GM06990 (cell line): Measurements from ENCODE around the gene TMEM91.

Experiments used
- DNase-seq: peaks from one replicate; pipeline ENCODE4 v3.0.0-alpha.2; 2011; ENCODE audit not compliant: insufficient read length; ENCODE audit errors: extremely low read depth
- H3K27me3 ChIP-seq: replicated peaks from 2 replicates; pipeline ENCODE4 v1.6.0; 2011; ENCODE audit warnings: low read length; ENCODE audit not compliant: control insufficient read depth, insufficient read depth
- H3K36me3 ChIP-seq: 2 replicates; pipeline ENCODE4 v1.5.1; 2011; ENCODE audit warnings: low read length; ENCODE audit not compliant: control insufficient read depth, insufficient read depth
- H3K4me3 ChIP-seq: replicated peaks from 2 replicates; pipeline ENCODE4 v1.5.1; 2011; ENCODE audit warnings: low read depth, mild to moderate bottlenecking, control low read depth, low read length
- TF ChIP-seq, protein P1 (sequence below): IDR thresholded peaks from 2 replicates; pipeline ENCODE4 v1.5.1; 2011; ENCODE audit warnings: low read length, control low read depth, mild to moderate bottlenecking, inconsistent platforms; ENCODE audit not compliant: insufficient read depth, poor library complexity, severe bottlenecking

Gene TMEM91

DNA sequence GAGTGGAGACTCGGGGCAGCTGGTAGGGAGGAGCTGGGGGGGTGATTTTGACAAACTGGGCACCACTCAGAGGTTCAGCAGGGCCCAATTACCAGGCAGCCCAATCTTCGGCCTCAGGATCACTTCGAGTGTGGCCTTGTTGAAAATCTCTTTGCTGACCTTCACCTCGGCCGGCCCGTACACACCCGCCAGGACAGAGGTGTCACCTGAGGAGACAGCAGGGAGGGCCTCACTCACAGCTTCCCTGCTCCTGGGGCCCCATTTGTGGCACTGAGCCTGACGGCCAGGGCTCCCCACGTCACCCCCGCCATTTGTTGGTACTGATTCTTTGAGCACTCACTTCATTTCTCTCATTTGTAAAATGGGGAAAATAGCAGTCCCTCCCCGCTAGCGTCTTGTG is 16.4 kb downstream of the TMEM91 start:
- TF ChIP-seq, protein P1, sequence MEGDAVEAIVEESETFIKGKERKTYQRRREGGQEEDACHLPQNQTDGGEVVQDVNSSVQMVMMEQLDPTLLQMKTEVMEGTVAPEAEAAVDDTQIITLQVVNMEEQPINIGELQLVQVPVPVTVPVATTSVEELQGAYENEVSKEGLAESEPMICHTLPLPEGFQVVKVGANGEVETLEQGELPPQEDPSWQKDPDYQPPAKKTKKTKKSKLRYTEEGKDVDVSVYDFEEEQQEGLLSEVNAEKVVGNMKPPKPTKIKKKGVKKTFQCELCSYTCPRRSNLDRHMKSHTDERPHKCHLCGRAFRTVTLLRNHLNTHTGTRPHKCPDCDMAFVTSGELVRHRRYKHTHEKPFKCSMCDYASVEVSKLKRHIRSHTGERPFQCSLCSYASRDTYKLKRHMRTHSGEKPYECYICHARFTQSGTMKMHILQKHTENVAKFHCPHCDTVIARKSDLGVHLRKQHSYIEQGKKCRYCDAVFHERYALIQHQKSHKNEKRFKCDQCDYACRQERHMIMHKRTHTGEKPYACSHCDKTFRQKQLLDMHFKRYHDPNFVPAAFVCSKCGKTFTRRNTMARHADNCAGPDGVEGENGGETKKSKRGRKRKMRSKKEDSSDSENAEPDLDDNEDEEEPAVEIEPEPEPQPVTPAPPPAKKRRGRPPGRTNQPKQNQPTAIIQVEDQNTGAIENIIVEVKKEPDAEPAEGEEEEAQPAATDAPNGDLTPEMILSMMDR: no peak
- no peak for DNase-seq
- Histone ChIP-seq H3K27me3 (no peaks in the 10 kb centered on the region), H3K4me3 (no peak overlapping the region), H3K36me3 (peaks cover 23% of the 10 kb centered on the region)

GRCh38 chr19:41395355-41395754 is 19.0 kb downstream of the TMEM91 start:
- Histone ChIP-seq H3K36me3 (peaks cover 14% of the 10 kb centered on the region), H3K27me3 (no peaks in the 10 kb centered on the region), H3K4me3 (peak overlapping the region; percentile 2; the same call in 1 of the 2 replicates)
- DNase-seq: no peak
- TF ChIP-seq, protein P1: no peak

- no peaks in the 10 kb centered on the region for H3K27me3 ChIP-seq
- peaks cover 3% of the 10 kb centered on the region; the same call in 1 of the 2 replicates for H3K36me3 ChIP-seq
- TF ChIP-seq, protein P1: no peak
- DNase-seq: peak; percentile 99
- H3K4me3 ChIP-seq: peak within 1 kb of the TSS; percentile 99
Observed at GRCh38 chr19:41397086-41398049, 21.0 kb downstream of the TMEM91 start, which contains the start of the genes BCKDHA and EXOSC5. Gene BCKDHA (plus strand): TSS chr19:41397818. CDS start chr19:41397828, 10 bp downstream. Gene EXOSC5 (minus strand): TSS chr19:41397359. CDS start chr19:41397328, 31 bp downstream.

- Histone ChIP-seq H3K36me3 (peaks cover 1% of the 10 kb centered on the region; the same call in 1 of the 2 replicates), H3K4me3 (peak overlapping the region; percentile 93), H3K27me3 (no peaks in the 10 kb centered on the region)
- DNase-seq: no peak
- TF ChIP-seq, protein P1: no peak
Observed at GRCh38 chr19:41398050-41398418, 21.7 kb downstream of the TMEM91 start.

- peak overlapping the region; percentile 93 for H3K4me3 ChIP-seq
- TF ChIP-seq, protein P1: no peak
- DNase-seq: no peak
- peaks cover 4% of the 10 kb centered on the region for H3K36me3 ChIP-seq
- no peaks in the 10 kb centered on the region for H3K27me3 ChIP-seq
Observed at GRCh38 chr19:41398598-41398997, 22.3 kb downstream of the TMEM91 start.
